ENCODE measurements around the gene SLC13A3. TPM values are rescaled to one million over a fixed set of nuclear protein-coding genes. Genes with fewer than 3 reads are reported as not detected.

The SLC13A3 gene
- total and polyA plus RNA-seq, 2 of the 4 experiments (the other 2 are of a cell fraction) = 2.5 to 4.2 TPM

GRCh38 chr20:46642265-46642968 lies 8.8 kb downstream of the SLC13A3 start:
- Histone ChIP-seq H3K4me2 (ENCODE audit: low read depth, low read length) (no peak overlapping the region), H3K9ac (ENCODE audit: low read depth, low read length) (no peak overlapping the region), H3K27ac (ENCODE audit: insufficient read depth, low read length) (no peak overlapping the region), H2BK15ac (ENCODE audit: low read depth, low read length) (no peak overlapping the region), H2AK9ac (replicated peaks; ENCODE audit: low read depth, low read length, poor library complexity) (no peak overlapping the region), H3K56ac (ENCODE audit: extremely low read depth, insufficient read depth, low read length) (no peak overlapping the region), H4K91ac (ENCODE audit: insufficient read depth, low read depth, low read length) (no peak overlapping the region), H2BK5ac (ENCODE audit: low read depth, low read length, poor library complexity, severe bottlenecking) (no peak overlapping the region), H3K27me3 (ENCODE audit: control insufficient read depth, insufficient read depth, low read length) (peaks cover 2% of the 10 kb centered on the region), H3K79me1 (ENCODE audit: low read depth in 1 of 2, low read length in 2 of 2) (no peaks in the 10 kb centered on the region), H3K9me3 (ENCODE audit: control insufficient read depth, insufficient read depth, low read length) (no peaks in the 10 kb centered on the region), H2BK120ac (ENCODE audit: low read depth, low read length) (no peak overlapping the region), H4K8ac (ENCODE audit: low read depth in 2 of 2, low read length in 2 of 2) (no peak overlapping the region), H3K9me1 (ENCODE audit: insufficient read depth, low read length) (no peaks in the 10 kb centered on the region), H3K4me1 (ENCODE audit: control insufficient read depth, insufficient read depth, low read length) (peaks cover 3% of the 10 kb centered on the region; the same call in 1 of the 2 replicates), H3K23ac (ENCODE audit: low read depth, low read length) (no peak overlapping the region), H4K20me1 (ENCODE audit: insufficient read depth, low read length) (no peaks in the 10 kb centered on the region), H3K18ac (ENCODE audit: low read depth, low read length) (no peak overlapping the region), H3K36me3 (ENCODE audit: control insufficient read depth, insufficient read depth, low read length) (no peaks in the 10 kb centered on the region), H2AFZ (replicated peaks; ENCODE audit: low read length, poor library complexity) (no peak overlapping the region), H3K4ac (ENCODE audit: low read depth, low read length) (no peak overlapping the region), H3K4me3 (ENCODE audit: insufficient read depth, low read depth, low read length) (no peak overlapping the region), H4K5ac (ENCODE audit: low read depth, low read length) (no peak overlapping the region), H3K14ac (replicated peaks; ENCODE audit: low read depth, low read length) (no peak overlapping the region), H2BK20ac (ENCODE audit: low read depth, low read length) (no peak overlapping the region), H2AK5ac (ENCODE audit: low read depth, low read length) (no peak overlapping the region)
- intact Hi-C loops (cut with micrococcal nuclease) (no loop called here), in situ Hi-C loops (cut with MboI; ENCODE audit: low sequenced_read_pairs) (no loop called here), dilution Hi-C loops (cut with HindIII; ENCODE audit: low sequenced_read_pairs, unreplicated experiment) (no loop called here)
- BruUV-seq (replicated peaks) = no TSS peak
- TF ChIP-seq RFX5 (IDR thresholded peaks at IDR 0.05; ENCODE audit: low read depth, low read length) = no peak
- no peak for TF ChIP-seq RAD21 (IDR thresholded peaks at IDR 0.05; ENCODE audit: low read length)
- no peak for TF ChIP-seq BHLHE40 (IDR thresholded peaks at IDR 0.05; ENCODE audit: low read depth, low read length)
- POLR2A ChIA-PET (ENCODE audit: unreplicated experiment) = no interaction called here
- ATAC-seq (ENCODE audit: low read depth) = no peak
- CTCF ChIA-PET = no interaction called here
- 76% methylated on average over 5 of the region's 12 CpGs; no CpG with 5 or more reads in 1 of the 2 experiments for WGBS, 2 experiments (ENCODE audit: extremely low coverage in 2 of 2, insufficient read length in 1 of 2)
- no peak for DNase-seq
